ENCODE measurements around the gene HOMER3. TPM values are rescaled to one million over a fixed set of nuclear protein-coding genes. Genes with fewer than 3 reads are reported as not detected.

Gene HOMER3
- 163 and 165 TPM in 2 replicates for total RNA-seq

DNA sequence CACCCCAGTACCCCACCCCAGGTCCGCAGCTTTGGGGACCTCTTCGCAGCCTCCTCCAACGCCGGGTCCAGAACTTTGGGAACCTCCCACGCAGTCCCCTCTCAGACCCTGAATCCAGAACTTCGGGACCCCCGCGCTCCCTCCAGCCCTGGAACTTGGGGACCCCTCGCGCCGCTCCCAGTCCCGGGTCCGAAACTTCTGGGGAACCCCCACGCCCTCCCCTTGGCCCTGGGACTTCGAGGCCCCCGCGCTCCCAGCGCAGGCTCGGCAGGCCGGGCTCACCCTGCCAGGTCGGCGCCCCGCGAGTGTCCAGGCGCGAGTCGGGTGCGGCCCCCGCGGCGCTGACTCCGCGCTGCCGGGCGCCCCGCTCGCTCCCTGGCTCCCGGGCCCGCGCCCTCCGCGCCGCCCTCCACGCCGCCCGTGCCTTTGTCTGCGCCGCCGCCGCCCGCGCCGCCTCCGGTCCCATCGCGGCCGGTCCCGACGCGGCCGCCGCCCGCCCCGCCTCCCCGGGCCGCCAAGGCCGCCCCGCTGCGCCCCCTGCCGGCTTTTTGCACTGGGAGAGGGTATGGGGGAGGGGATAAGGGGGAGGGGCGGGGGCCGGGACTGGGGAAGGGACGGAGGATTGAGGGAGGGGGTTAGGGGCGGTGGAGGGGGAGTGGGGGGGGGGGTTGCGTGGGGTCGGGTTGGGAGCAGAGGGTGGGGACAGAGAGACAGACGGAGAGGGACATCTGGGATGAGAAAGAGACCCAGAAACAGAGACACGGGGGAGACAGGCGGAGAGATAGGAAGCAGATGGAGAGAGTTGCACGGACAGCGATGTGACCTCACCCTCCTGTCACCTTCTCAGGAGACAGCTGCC, at the start of gene HOMER3:
HOMER3 (minus strand) TSS at position 449 of the 859 bp plus-strand sequence. CDS start 2,235 bp downstream, outside the sequence.

GRCh38 chr19:18919086-18919899, 21.7 kb downstream of the HOMER3 start, which contains the start of the genes COPE and DDX49:
TSS of gene COPE (minus strand) at chr19:18919387. CDS start at chr19:18919348, 39 bp downstream.
TSS of gene DDX49 (plus strand) at chr19:18919715. CDS start at chr19:18919742, 27 bp downstream.

DNA sequence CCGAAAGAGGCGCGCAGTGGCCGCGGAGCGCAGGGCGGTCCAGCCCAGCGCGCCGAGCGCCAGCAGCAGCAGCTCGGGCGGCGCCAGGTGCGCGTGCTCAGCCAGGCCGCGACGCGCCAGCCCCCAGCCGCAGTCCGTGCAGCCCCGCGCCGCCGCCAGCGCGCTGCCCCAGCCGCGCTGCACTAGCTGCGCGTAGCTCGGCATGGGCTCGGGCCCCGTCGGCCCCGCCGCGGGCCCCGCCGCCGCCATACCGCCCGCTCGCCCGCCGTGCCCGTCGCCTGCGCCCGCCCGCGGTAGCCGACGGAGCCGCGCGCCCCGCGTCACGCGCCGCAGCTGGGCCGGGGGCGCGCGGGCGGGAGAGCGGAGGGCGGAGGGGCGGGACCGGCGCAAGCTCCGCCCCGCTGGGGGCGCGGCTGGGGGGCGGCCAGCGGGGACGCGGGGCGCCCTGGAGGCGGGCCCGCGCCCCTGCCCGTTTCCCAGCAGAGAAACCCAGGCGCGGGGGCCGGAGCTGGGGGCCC, 45.1 kb downstream of the HOMER3 start, which contains the start of gene CERS1:
CERS1 (minus strand) TSS at position 335 of the 518 bp plus-strand sequence; CDS start at position 249, 86 bp downstream.

Other genes starting within 250 kb of the HOMER3 start
- gene COMP, start 149.9 kb downstream of the HOMER3 start, total RNA-seq = not detected in 2 replicates
- gene UPF1, start 109.3 kb downstream of the HOMER3 start, total RNA-seq = 67.4 and 74.1 TPM in 2 replicates
- gene CERS1, start 45.1 kb downstream of the HOMER3 start, total RNA-seq = 2.3 and 3.9 TPM in 2 replicates
- gene COPE, start 21.8 kb downstream of the HOMER3 start, total RNA-seq = 219 and 252 TPM in 2 replicates
- 52.6 and 56.6 TPM in 2 replicates for gene DDX49, start 21.5 kb downstream of the HOMER3 start, total RNA-seq
- 30.4 and 39.9 TPM in 2 replicates for gene SUGP2, start 92.3 kb upstream of the HOMER3 start, total RNA-seq
- gene ARMC6, start 92.4 kb upstream of the HOMER3 start, total RNA-seq = 46.2 and 48.7 TPM in 2 replicates
- 4.3 and 4.6 TPM in 2 replicates for gene SLC25A42, start 122.8 kb upstream of the HOMER3 start, total RNA-seq
- 14.2 and 21.9 TPM in 2 replicates for gene TMEM161A, start 197.3 kb upstream of the HOMER3 start, total RNA-seq
- 0.33 TPM in 1 of 2 replicates, not detected in the other for gene MEF2B, start 229.0 kb upstream of the HOMER3 start, total RNA-seq